Fibroblast of lung (primary cell): ENCODE data around the gene ARAP2.

Experiments used
- CTCF ChIP-seq, 2 donors: IDR thresholded peaks in 1 of 2; conservative IDR thresholded peaks in 1 of 2; 1 replicate in 1 of 2; 2 replicates in 1 of 2; pipeline ENCODE4 v1.5.1; 2011 to 2012; ENCODE audit warnings: low read length in 2 of 2, control low read depth in 1 of 2, inconsistent platforms in 1 of 2, low read depth in 1 of 2, mild to moderate bottlenecking in 1 of 2
- EZH2 ChIP-seq: IDR thresholded peaks from 2 replicates; pipeline ENCODE4 v1.5.1; 2012; ENCODE audit warnings: low read length, control low read depth, mild to moderate bottlenecking; ENCODE audit errors: missing control alignments

GRCh38 chr4:36274158-36274557 is 29.8 kb upstream of the ARAP2 start:
- no peak for TF ChIP-seq CTCF (conservative IDR thresholded peaks at IDR 0.05 in 1 of 2, IDR thresholded peaks at IDR 0.05 in 1 of 2; ENCODE audit: low read depth in 1 of 2, low read length in 2 of 2)
- no peak for TF ChIP-seq EZH2
